AG08396 (cell line): ENCODE data around the gene DYNLL1.
"Not testable (repeated sequence)": the region's sequence is repeated elsewhere in the genome, so short reads cannot be mapped to it uniquely, and the experiment has no call there.

Experiments
- DNase-seq: peaks from one replicate; pipeline ENCODE4 v3.0.0; 2012; ENCODE audit warnings: low spot score, mixed read lengths

Gene DYNLL1

DNA sequence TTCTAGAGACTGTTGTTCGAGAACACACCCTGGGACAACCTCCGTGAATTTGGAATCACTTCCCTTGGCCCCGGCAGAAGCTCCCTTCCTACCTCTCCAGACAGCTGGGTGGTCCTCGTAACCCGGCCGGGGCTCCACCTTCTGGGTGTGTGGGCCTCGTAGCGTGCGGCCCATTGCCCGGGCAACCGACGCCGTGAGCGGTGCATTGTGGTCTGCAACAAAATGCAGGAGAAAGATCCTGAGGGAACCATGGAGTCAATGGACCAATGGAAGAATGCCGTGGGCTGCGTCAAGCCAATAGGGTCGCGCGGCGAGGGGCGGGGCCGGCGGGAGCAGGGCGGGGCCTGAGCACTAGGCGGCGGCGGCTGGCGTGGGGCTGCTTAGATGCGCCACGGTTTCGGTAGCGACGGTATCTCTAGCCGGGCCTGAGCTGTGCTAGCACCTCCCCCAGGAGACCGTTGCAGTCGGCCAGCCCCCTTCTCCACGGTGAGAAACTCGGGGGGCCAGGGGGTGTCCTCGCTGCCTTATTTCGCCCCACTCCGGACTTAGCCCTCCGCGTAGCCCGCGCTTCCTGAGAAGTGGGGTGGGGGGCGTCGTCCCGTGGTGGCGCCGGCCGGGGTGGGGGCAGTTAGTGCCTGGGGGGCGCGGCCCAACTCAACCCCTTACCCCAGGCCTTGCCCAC is at the start of gene DYNLL1:
TSS of gene DYNLL1 (plus strand) at position 383 of the 682 bp plus-strand sequence. CDS start 309 bp downstream, outside the sequence.
- peak; percentile 98 for DNase-seq

DNA sequence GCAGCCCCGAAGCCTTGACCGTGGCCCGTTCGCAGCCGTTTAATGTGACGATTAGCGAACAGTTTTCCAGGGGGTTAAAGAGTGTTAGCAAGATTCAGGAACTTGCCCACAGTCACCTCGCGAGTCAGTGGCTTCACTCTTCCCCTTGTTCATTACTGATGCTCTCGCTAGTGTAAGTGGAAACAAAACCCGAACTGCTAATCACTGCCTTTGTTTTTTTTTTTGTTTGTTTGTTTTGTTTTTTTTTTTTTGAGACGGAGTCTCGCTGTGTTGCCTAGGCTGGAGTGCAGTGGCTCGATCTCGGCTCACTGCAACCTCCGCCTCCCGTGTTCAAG is 49.1 kb upstream of the DYNLL1 start:
- DNase-seq: not testable (repeated sequence)

DNA sequence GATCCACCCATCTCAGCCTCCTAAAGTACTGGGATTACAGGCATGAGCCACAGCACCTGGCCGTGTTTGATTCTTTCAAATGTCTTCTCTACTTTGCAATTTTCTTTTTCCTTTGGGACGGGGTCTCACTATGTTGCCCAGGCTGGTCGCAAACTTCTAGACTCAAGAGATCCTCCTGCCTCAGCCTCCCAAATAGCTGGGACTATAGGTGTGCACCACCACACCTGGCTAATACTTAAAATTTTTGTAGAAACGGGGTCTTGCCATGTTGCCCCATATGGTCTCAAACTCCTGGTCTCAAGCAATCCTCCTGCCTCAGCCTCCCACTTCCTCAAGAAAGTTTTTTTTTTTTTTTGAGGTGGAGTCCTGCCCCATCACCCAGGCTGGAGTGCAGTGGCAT is 47.9 kb upstream of the DYNLL1 start:
- no peak for DNase-seq

DNA sequence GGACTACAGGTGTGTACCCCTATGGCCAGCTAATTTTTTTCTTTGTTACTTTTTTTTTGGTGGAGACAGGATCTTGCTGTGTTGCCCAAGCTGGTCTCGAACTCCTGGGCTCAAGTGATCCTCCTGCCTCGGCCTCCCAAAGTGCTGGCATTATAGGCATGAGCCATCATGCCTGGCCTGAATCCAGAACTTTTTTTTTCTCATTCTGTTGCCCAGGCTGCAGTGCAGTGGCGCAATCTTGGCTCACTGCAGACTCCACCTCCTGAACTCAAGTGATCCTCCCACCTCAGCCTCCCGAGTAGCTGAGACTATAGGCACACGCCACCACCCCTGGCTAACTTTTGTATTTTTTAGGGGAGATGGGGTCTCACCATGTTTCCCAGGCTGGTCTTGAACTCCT is 43.4 kb upstream of the DYNLL1 start:
- DNase-seq: not testable (repeated sequence)

DNA sequence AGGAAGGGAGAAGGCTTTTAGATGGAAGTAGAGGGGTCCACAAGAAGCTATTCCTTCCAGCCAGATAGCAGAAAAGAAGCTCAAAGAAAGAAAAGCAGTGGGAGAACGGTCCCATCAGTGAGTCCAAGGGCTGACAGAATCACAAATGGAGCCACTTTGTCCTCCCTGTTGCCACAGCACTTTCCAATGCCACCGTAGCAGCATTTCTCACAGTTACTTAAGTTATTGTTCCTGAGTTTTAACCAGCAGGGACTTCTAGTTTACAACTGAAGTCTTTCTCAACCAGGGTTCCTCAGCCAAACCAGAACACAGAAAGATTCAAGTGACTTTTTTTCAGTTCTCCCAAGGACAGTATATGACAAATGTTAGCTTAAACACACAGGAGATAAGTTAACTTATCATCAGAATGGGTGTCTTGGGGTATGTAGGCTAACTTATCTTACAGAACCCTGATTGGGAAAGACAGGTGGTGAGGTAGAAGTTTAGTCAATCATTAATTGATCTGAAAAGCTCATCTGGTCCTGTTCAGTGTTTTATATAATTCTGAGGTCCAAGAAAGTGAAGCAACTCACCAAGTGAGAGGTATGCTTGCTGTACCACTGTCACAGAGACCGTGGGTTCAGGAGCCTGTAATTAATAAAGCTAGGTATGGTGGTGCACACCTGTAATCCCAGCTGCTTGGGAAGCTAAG is 42.7 kb upstream of the DYNLL1 start:
- DNase-seq: no peak

DNA sequence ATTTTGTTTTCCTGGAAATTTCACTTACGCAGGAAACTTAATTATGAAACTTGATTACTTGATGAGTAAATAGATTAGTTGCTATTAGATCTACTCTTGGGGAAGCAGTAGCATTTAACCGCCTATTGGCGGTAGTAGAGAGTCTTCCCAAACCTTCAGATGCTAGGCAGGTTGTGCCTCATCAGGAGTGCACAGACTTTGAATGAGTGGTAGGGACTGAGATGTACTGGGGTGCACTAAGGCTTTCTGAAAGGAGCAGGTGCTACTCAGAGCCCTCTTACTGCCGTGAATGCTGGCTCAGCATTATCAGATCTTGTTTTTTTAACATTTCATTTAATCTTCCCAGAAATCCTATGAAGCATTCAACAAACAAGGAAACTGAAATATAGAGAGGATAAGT is 41.9 kb upstream of the DYNLL1 start:
- peak; percentile 38 for DNase-seq

DNA sequence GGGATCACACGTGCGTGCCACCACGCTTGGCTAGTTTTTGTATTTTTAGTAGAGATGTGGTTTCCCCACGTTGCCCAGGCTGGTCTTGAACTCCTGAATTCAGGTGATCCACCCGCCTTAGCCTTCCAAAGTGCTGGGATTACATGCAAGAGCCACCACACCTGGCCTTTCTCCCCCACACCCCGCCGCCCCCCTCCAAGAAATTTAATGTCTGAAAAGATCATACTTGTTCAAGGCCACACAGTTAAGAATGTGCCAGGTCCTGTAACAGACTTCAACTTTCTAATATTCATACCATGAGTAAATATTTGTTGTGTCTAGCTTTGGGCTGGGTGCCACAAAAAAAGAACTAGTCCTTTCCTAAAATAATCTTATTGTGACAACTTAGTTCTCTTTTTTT is 40.6 kb upstream of the DYNLL1 start:
- DNase-seq: no peak

DNA sequence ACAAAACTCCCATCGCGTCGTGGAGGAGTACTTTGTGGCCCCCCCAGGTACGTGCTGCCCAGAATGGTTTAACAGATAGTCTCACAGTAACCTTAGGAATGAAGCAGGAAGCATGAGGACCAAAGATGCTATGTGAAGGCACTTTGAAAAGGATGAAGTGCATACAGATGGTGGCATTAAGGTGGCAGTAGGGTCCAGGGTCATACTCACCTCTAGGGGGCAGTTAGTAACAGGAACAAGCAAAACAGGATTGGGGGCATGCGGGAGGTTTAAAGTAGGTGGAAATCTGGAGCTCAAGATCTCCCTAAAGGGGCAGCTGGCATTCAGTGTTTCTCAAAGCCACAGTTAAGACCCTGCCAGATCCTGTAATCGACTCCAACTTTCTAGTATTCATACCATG is 38.8 kb upstream of the DYNLL1 start:
- DNase-seq: no peak

DNA sequence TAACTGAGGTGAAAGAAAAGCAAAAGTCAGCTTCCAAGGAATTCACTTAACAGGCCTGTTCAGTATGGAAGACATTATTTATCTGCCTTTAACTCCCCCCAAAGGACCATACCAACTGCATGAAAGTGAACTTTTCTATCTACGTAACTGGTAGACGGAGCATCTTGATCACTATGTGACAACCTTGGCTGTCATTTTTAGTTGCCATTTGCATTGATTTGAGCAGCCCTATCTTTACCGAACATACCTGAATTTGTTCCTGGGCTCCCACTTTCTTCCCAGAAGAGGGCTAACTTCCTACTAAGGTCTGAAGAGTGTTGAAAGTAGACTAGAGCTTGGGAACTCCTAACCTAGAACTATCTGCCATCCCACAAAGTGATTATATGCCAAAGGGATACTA is 35.8 kb upstream of the DYNLL1 start:
- no peak for DNase-seq

DNA sequence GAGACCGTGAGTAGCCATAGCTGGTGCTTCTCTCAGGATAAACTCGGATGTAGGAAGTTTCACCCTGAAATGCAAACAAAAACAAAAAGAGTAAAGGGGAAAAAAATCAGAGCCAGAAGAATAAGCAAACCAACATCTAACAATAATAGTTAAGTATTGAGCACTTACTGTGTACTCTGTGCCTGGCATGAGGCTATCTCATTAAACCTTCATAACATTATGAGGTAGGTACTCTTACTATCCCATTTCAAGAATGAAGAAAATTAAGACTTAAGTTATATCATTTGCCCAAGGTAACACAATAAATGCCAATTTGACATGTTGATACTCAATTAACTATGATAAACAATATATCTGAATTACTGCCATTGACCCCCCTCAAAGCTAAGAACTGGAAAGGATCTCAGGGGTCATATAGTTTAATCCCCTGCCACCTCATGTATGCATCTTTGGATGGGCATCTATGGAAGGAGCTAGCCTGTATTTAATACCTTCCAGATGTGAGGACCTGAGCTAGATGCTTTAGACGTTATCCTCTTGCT is 33.7 kb upstream of the DYNLL1 start:
- DNase-seq: no peak

DNA sequence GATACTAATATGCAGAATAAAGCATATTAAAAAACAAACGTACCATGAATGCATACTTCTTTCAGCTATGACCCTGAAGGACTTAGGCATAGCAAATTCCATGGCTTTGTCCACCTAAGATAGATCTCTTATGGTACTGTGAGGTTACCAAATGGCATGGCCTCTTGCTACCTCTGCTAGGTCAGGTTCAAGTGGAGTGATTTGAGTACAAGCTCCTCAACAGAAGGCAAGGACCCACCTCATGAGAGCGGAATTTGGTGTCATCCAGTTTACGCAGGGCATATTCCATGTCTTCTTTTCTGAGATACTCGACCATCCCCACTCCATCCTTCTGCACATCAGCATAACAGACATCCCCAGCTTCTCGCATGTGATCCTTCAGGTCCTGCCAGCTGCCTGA is 32.2 kb upstream of the DYNLL1 start:
- no peak for DNase-seq

DNA sequence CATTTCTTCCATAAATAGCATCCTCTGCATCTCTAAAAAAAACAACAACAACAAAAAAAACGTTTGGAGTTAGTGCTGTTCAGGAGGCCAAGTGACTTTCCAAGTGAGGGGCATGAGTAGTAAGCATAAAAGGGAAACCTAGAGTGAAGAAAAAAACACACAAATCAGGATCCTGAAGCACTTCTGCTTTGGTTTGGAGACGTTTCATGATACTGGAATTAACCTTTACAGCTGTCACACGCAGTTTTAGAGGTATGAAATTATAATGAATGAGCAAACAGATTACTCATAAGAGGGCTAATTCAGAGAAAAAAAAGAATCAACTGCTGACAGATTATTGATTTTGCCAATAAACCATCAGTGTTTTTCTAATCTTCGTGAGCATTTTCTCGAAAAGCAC is 30.2 kb upstream of the DYNLL1 start:
- no peak for DNase-seq

DNA sequence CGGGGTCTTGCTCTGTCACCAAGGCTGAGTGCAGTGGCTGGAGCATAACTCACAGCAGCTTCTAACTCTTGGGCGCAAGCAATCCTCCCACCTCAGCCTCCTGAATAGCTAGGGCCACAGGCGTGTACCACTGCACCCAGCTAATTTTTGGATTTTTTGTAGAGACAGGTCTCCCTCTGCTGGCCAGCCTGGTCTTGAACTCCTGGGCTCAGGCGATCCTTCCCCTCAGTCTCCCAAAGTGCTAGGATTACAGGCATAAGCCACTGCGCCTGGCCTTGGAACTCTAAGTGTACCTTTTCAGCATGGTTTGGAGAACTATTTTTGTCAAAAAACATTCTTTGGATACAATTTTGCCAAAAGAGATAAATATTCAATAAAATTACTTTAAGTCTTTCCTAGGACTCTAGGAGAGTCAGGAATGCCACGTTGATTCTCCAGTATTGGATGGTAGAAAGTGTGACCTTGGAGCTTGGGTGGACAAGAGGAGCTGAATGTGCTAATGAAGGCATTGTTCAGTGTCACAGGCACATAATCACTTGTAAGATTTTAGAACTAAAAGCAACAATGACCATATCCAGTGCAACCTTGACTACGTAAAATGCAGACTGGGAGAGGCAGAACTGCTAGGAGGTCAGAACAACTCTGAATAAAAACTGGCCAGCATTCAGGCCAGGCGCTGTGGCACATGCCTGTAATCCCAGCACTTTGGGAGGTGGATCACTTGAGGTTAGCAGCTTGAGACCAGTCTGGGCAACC is 29.2 kb upstream of the DYNLL1 start:
- DNase-seq: no peak

DNA sequence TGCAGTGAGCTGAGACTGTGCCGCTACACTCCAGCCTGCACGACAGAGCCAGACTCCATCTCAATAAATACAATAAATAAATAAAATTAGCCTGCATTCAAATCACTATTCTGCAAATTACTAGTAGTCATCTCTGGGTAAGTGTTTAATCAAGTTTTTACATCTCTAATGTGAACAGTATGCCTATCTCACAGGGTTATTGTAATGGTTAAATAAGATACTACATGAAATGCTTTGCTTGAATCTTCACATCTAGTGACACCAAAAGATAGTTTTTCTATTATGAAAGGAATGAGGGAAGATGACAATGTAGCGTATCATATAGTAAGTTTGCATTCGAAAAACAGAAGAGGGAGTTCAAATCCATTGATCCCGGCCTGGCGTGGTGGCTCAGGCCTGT is 28.5 kb upstream of the DYNLL1 start:
- no peak for DNase-seq

DNA sequence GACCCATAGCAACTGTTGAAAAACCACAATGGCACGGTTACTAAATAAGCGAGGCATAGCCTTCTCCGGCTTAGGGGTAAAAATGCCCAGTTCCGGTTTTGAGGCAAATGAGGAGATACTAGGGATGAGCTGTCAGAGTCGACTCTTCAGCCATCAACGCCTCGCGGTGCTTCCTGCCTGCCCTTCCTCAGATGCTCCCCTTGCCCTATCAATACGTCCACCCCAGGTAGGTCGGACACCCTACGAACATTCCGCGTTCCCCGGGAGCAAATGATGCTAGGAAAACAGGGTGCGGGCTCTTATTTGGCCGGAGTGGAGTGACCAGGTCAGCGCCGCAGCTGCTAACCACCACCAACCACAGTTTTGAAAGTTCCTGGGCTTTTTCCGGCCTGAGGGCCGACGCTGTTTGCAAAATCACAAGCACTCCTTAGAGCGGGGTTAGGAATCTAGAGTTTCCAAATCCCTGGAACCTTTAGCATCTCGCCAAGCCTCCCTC is 27.5 kb upstream of the DYNLL1 start:
- peak; percentile 68 for DNase-seq

DNA sequence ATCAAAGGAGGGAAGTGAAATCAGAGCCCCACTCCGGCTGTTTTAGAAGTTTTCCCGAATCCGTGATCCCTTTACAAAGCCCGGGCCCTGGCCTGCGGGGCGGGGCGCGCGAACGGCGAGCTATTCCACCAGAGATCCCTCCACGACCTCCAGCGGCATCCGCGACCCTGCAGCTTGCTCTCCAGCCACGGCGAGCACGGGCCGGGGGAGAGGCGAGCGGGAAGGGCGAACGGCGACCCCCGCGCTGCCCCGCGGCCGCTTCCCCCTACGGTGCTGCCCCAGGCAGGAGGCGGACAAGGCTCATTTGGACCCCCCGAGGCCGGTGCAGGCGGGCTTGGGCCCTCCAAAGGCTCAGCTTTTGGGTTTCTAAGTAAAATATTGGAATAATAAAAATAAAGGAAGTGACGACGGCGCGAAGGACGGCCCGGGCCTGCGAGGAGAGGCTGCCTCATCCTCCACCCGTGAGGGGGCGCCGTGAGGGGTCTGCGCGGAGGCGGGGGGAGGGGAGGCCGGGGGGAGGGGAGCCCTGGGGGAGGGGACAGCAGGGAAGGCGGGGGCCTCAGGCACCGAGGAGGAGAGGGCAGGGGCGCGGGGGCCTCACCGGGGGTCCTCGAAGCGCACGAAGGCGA is 27.0 kb upstream of the DYNLL1 start:
- peak; percentile 51 for DNase-seq

DNA sequence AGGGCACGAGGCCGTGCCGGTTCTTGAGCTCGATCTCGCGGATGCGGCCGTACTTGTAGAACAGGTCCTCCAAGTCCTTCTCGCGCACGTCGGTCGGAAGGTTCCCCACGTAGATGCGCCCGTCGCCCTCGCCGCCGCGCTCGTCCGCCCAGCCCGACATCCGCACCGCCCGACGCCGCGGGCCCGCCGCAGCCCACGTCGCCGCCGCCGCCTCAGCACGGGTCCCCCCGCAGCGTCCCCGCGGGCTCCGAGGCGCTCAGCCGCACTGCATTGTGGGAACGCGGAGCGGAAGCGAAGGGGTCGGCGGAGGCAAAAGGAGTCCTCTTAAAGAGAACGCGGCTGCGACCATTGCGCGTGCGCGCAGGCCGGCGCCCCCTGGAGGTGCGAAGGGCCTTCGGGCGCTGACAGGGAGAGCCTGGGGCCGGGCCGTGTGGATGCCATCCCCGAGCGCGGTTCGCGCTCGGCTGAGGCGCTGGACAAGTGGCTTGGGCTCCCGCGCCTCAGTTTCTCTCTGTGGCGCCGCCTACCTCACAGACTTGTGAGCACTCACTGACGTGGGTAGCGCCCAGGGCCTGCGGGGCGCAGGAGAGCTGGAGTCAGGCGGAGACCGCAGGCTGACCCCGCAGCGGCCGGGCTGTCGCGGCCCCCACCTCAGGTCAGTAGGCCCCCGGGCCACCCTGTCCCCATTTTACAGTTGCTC is 26.3 kb upstream of the DYNLL1 start, which contains the start of gene SRSF9:
TSS of gene SRSF9 (minus strand) at position 299 of the 700 bp plus-strand sequence. CDS start at position 160, 139 bp downstream.
- peak; percentile 100 for DNase-seq

DNA sequence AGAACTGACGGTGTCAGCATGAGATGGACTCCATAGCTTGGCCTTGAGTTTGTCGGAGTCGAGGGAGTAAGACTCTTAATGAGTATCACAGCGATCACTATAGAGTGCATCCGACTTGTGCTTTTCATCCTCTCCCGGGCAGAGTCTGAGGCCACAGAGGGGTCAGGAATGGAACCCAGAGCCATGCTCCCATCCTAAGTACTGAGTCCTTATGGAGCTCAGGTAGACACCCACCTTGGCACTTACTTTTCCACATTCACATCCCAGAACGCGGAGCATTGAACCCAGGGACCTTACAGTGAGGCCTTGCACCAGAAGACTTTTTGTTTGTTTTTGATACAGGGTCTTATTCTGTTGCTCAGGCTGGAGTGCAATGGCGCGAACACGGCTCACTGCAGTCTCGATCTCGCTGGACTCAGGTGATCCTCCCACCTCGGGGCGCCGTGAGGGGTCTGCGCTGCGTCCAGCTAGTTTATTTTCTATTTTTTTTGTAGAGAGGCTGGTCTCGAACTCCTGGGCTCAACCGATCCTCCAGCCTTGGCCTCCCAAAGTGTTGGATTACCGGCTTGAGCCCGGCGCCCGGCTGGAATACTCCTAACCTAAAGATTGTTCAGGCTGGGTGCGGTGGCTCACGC is 25.6 kb upstream of the DYNLL1 start:
- no peak for DNase-seq

DNA sequence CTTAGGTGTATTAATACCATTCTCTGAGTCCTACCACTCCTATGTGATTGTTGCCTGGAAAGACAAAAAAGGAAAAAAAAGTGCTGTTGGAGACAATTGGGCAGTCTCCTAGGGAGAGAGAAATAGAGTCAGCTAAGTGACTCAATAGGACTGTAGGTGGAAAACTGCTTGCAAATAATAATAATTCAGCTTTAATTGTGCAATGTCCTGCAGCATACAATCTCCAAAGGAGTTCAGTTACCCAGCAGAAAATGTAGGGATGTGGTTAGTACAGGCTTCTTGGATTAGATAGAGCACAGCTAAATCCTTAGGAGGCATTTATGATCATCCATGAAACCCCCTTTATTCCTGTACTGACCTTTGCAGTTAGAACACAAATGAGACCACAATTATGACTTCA is 23.4 kb upstream of the DYNLL1 start:
- no peak for DNase-seq

DNA sequence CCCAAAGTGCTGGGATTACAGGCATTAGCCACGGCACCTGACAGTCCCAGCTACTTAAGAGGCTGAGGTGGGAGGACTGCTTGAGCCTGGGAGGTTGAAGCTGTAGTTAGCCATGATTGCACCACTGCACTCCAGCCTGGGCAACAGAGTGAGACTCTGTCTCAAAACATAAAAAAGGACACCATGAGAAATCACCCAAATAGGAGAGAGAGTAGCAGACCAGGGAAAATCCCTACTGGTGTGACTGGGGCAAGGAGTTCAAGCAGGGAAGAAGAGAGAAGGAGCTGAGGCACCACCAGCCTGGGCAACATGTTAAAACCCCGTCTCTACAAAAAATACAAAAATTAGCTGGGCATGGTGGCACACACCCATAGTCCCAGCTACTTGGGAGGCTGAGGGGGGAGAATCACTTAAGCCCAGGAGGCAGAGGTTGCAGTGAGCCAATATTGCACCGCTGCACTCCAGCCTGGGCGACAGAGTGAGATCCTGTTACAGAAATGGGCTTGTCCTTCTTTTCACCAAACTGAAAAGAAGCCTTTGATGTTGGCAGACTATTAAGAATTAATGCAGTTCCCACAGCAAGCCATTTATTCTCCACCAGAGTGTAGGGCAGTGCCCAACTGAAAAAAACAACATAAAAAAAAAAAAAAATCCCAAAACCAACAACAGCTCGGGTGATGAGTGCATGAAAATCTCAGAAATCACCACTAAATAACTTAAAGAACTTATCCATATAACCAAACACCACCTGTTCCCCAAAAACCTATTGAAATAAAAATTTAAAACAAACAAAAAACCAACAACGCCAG is 21.9 kb upstream of the DYNLL1 start:
- DNase-seq: no peak
